NB4 (cell line): Measurements from ENCODE around the gene GCH1.

Experiments used
- DNase-seq: peaks from one replicate; pipeline ENCODE4 v3.0.0; 2010; ENCODE audit warnings: low read depth
- H3K4me3 ChIP-seq: one replicate; pipeline ENCODE4 v1.5.1; 2011; ENCODE audit warnings: mild to moderate bottlenecking, low read depth, low read length, moderate library complexity
- CTCF ChIP-seq: IDR thresholded peaks from one replicate; pipeline ENCODE4 v1.5.1; 2012; ENCODE audit warnings: low read depth, low read length
- MAX ChIP-seq: IDR thresholded peaks from 2 replicates; pipeline ENCODE4 v1.6.1; 2011; ENCODE audit warnings: low read depth, low read length
- MYC ChIP-seq: IDR thresholded peaks from 2 replicates; pipeline ENCODE4 v1.6.1; 2011; ENCODE audit warnings: low read depth, low read length
- POLR2A ChIP-seq: IDR thresholded peaks from 2 replicates; pipeline ENCODE4 v1.6.1; 2011; ENCODE audit warnings: mild to moderate bottlenecking; ENCODE audit not compliant: insufficient read length; ENCODE audit errors: extremely low read depth

GCH1 gene

DNA sequence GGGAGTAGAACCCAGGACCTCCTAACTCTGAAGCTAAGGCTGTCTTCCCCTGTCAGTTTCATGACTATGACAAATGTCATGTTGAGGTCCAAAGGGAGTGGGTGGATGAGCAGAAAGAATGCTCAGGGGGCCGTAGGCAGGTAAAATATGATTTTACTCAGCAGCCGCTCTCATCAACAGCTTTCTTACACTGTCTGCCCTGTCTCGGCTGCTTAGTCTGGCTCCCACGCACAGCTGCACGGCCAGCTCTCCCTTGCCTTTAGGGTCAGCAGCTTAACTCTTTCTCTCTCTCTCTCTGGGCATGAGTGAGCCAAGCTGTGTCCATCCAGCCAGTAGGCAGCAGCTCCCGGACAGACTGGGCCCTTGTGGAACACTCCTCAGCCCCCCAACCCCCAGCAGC is 95.2 kb downstream of the GCH1 start:
- DNase-seq: no peak
- TF ChIP-seq MAX: no peak
- H3K4me3 ChIP-seq: no peak overlapping the region

DNA sequence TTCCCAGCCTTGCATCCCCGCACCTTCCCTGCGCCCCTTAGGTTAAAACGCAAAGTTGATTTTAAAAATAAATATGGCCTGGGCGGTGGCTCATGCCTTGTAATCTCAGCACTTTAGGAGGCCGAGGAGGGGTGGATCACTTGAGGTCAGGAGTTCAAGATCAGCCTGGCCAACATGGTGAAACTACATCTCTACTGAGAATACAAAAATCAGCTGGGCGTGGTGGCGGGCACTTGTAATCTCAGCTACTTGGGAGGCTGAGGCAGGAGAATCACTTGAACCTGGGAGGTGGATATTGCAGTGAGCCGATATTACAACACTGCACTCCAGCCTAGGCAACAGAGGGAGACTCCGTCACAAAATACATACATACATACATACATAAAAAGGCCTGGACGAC is 96.0 kb downstream of the GCH1 start:
- DNase-seq: no peak
- no peak overlapping the region for H3K4me3 ChIP-seq
- TF ChIP-seq MYC: no peak
- TF ChIP-seq CTCF: no peak
- TF ChIP-seq POLR2A: no peak
- TF ChIP-seq MAX: no peak

GRCh38 chr14:54805445-54806322 is 96.9 kb downstream of the GCH1 start:
- peak; percentile 76 for DNase-seq
- no peak overlapping the region for H3K4me3 ChIP-seq
- TF ChIP-seq POLR2A: no peak
- TF ChIP-seq MYC: peak; percentile 35; the same call in 1 of the 2 replicates
- peak; percentile 93 for TF ChIP-seq CTCF
- peak; percentile 50; the same call in 1 of the 2 replicates for TF ChIP-seq MAX

- TF ChIP-seq MAX (no peak), POLR2A (no peak), CTCF (no peak), MYC (no peak)
- DNase-seq: no peak
- no peak overlapping the region for H3K4me3 ChIP-seq
These were observed 97.6 kb downstream of the GCH1 start for GRCh38 chr14:54805070-54805444.

DNA sequence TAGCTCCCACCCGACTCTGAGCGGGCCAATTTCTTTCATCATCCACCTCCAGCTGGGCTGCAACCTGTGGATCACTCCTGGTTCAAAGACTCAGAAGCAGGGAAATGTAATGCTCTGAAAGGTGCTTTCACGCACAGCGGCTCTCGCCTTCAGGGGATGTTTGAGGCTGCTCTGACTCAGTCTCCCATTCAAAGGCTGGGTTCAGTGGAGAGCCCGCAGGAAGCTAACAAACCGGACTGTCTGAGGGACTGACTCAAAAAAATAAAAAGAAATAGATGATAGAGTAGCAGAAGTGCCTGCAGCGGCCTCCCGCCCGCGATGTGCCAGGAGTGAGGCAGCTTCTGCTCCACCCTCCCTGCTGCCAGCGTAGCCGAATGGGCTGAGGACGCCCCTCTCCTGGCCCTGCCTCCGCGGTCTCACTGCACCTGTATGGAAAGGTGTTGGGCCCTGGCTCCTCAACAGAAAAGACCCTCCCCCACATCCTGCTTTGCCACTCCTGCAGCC is 98.0 kb downstream of the GCH1 start:
- H3K4me3 ChIP-seq: no peak overlapping the region
- DNase-seq: no peak

More for the DNA sequence above, 98.0 kb downstream of the GCH1 start:
- TF ChIP-seq CTCF: no peak
- TF ChIP-seq POLR2A: no peak
- no peak for TF ChIP-seq MAX
- TF ChIP-seq MYC: no peak
